HEK293 (cell line): Measurements from ENCODE around the gene CREB5.

Experiments
- CTCF ChIA-PET: fragments of 350-600 bp; formaldehyde crosslinking; extraction: SDS; loops from one replicate; lab custom pipeline; 2021; ENCODE audit warnings: antibody characterized with exemption; lab: Yijun Ruan, JAX
- POLR2A ChIA-PET: fragments of 300-600 bp; formaldehyde crosslinking; extraction: SDS; loops from one replicate; lab custom pipeline; 2020; ENCODE audit warnings: antibody characterized with exemption, inconsistent platforms; lab: Yijun Ruan, JAX
- H3K27ac ChIP-seq: fragments of 200-500 bp; sonication (Bioruptor generic); 2 replicates; pipeline ENCODE4 v1.5.1; 2014; ENCODE audit warnings: low read depth, low read length, control low read depth, inconsistent platforms; ENCODE audit errors: extremely low read depth
- H3K36me3 ChIP-seq, 2 experiments: fragments of 200-500 bp in 1 of 2; sonication (Bioruptor generic) in 1 of 2; 1 replicate in 1 of 2; 2 replicates in 1 of 2; pipeline ENCODE4 v1.5.1; 2014 to 2017; ENCODE audit warnings: inconsistent platforms in 2 of 2, low read length in 2 of 2; ENCODE audit not compliant: control insufficient read depth in 2 of 2, insufficient read depth in 1 of 2
- H3K4me1 ChIP-seq: fragments of 200-500 bp; sonication (Bioruptor generic); 2 replicates; pipeline ENCODE4 v1.5.1; 2014; ENCODE audit warnings: mild to moderate bottlenecking, low read length, inconsistent platforms; ENCODE audit not compliant: control insufficient read depth, insufficient read depth
- H3K4me3 ChIP-seq: 2 replicates; pipeline ENCODE4 v1.5.1; 2011; ENCODE audit warnings: low read depth, mild to moderate bottlenecking, control low read depth, low read length, moderate library complexity
- H3K9me3 ChIP-seq: fragments of 200-500 bp; sonication (Bioruptor generic); 2 replicates; pipeline ENCODE4 v1.5.1; 2014; ENCODE audit warnings: low read depth, low read length, inconsistent platforms; ENCODE audit not compliant: control insufficient read depth, insufficient read depth
- GLI2 ChIP-seq: fragments of 450-650 bp; formaldehyde crosslinking; IDR thresholded peaks from 2 replicates; pipeline ENCODE4; 2017; ENCODE audit warnings: missing biosample characterization, missing genetic modification characterization, low read depth, borderline replicate concordance
- HOXA7 ChIP-seq: sonication (generic); formaldehyde crosslinking; IDR thresholded peaks from 2 replicates; pipeline ENCODE4 v1.8.1; 2022; ENCODE audit warnings: missing genetic modification reagents, borderline replicate concordance
- MYNN ChIP-seq: fragments of 450-650 bp; formaldehyde crosslinking; IDR thresholded peaks from 2 replicates; pipeline ENCODE4 v1.5.1; 2016; ENCODE audit warnings: missing biosample characterization, missing genetic modification characterization, borderline replicate concordance
- OSR2 ChIP-seq: fragments of 450-650 bp; formaldehyde crosslinking; IDR thresholded peaks from 2 replicates; pipeline ENCODE4 v1.5.1; 2016; ENCODE audit warnings: missing biosample characterization, missing genetic modification characterization
- TRIM28 ChIP-seq: IDR thresholded peaks from 2 replicates; pipeline ENCODE4 v1.6.1; 2011; ENCODE audit warnings: low read length, control low read depth, borderline replicate concordance
- ZBTB20 ChIP-seq: fragments of 450-650 bp; formaldehyde crosslinking; IDR thresholded peaks from 2 replicates; pipeline ENCODE4 v1.5.1; 2016; ENCODE audit warnings: missing biosample characterization, missing genetic modification characterization
- ZBTB6 ChIP-seq: fragments of 450-650 bp; formaldehyde crosslinking; IDR thresholded peaks from 2 replicates; pipeline ENCODE4 v1.5.1; 2017; ENCODE audit warnings: missing biosample characterization, missing genetic modification characterization
- ZFP41 ChIP-seq: fragments of 450-650 bp; formaldehyde crosslinking; IDR thresholded peaks from 2 replicates; pipeline ENCODE4 v1.5.1; 2016; ENCODE audit warnings: missing biosample characterization, missing genetic modification characterization, borderline replicate concordance
- ZIC2 ChIP-seq: fragments of 450-650 bp; formaldehyde crosslinking; IDR thresholded peaks from 2 replicates; pipeline ENCODE4 v1.5.1; 2016; ENCODE audit warnings: missing biosample characterization, missing genetic modification characterization
- ZNF114 ChIP-seq: fragments of 450-650 bp; formaldehyde crosslinking; IDR thresholded peaks from 2 replicates; pipeline ENCODE4 v1.5.0; 2017; ENCODE audit warnings: missing biosample characterization, missing genetic modification characterization
- ZNF121 ChIP-seq: fragments of 450-650 bp; formaldehyde crosslinking; IDR thresholded peaks from 2 replicates; pipeline ENCODE4 v1.5.1; 2016; ENCODE audit warnings: missing biosample characterization, missing genetic modification characterization
- ZNF19 ChIP-seq: fragments of 450-650 bp; formaldehyde crosslinking; IDR thresholded peaks from 2 replicates; pipeline ENCODE4; 2016; ENCODE audit warnings: missing biosample characterization, missing genetic modification characterization, low read depth
- ZNF221 ChIP-seq: fragments of 450-650 bp; formaldehyde crosslinking; IDR thresholded peaks from 2 replicates; pipeline ENCODE4 v1.5.1; 2017; ENCODE audit warnings: missing biosample characterization, missing genetic modification characterization, borderline replicate concordance
- ZNF239 ChIP-seq: fragments of 450-650 bp; formaldehyde crosslinking; IDR thresholded peaks from 2 replicates; pipeline ENCODE4 v1.5.1; 2016; ENCODE audit warnings: missing biosample characterization, missing genetic modification characterization
- ZNF292 ChIP-seq: fragments of 450-650 bp; formaldehyde crosslinking; IDR thresholded peaks from 2 replicates; pipeline ENCODE4 v1.5.1; 2016; ENCODE audit warnings: low read depth, missing biosample characterization, missing genetic modification characterization, borderline replicate concordance
- ZNF416 ChIP-seq: fragments of 450-650 bp; formaldehyde crosslinking; IDR thresholded peaks from 2 replicates; pipeline ENCODE4 v1.5.1; 2016; ENCODE audit warnings: missing biosample characterization, missing genetic modification characterization
- ZNF423 ChIP-seq: fragments of 450-650 bp; formaldehyde crosslinking; IDR thresholded peaks from 2 replicates; pipeline ENCODE4 v1.5.1; 2016; ENCODE audit warnings: missing biosample characterization, missing genetic modification characterization
- ZNF521 ChIP-seq: fragments of 450-650 bp; formaldehyde crosslinking; IDR thresholded peaks from 2 replicates; pipeline ENCODE4 v1.5.1; 2017; ENCODE audit warnings: missing biosample characterization, mild to moderate bottlenecking, missing genetic modification characterization
- ZNF561 ChIP-seq: fragments of 450-650 bp; IDR thresholded peaks from 2 replicates; pipeline ENCODE4 v1.5.1; 2018; ENCODE audit warnings: missing biosample characterization, missing genetic modification characterization, borderline replicate concordance
- ZNF610 ChIP-seq: fragments of 450-650 bp; formaldehyde crosslinking; IDR thresholded peaks from 2 replicates; pipeline ENCODE4 v1.5.1; 2016; ENCODE audit warnings: missing biosample characterization, missing genetic modification characterization, borderline replicate concordance
- ZNF670 ChIP-seq: fragments of 450-650 bp; formaldehyde crosslinking; IDR thresholded peaks from 2 replicates; pipeline ENCODE4 v1.5.1; 2016; ENCODE audit warnings: missing biosample characterization, missing genetic modification characterization, low read depth
- ZNF677 ChIP-seq: fragments of 450-650 bp; IDR thresholded peaks from 2 replicates; pipeline ENCODE4 v1.5.0; 2018; ENCODE audit warnings: missing biosample characterization, mild to moderate bottlenecking, missing genetic modification characterization, moderate library complexity
- ZNF707 ChIP-seq: fragments of 450-650 bp; formaldehyde crosslinking; IDR thresholded peaks from 2 replicates; pipeline ENCODE4 v1.5.1; 2016; ENCODE audit warnings: missing biosample characterization, missing genetic modification characterization
- ZNF76 ChIP-seq: fragments of 450-650 bp; formaldehyde crosslinking; IDR thresholded peaks from 2 replicates; pipeline ENCODE4; 2016; ENCODE audit warnings: low read depth, missing biosample characterization, missing genetic modification characterization, borderline replicate concordance
- ZNF843 ChIP-seq: fragments of 450-650 bp; formaldehyde crosslinking; IDR thresholded peaks from 2 replicates; pipeline ENCODE4 v1.5.1; 2016; ENCODE audit warnings: missing biosample characterization, missing genetic modification characterization
- ZXDB ChIP-seq: fragments of 450-650 bp; formaldehyde crosslinking; IDR thresholded peaks from 2 replicates; pipeline ENCODE4 v1.5.1; 2016; ENCODE audit warnings: missing biosample characterization, missing genetic modification characterization
- TF ChIP-seq, protein P1 (sequence below): fragments of 450-650 bp; formaldehyde crosslinking; IDR thresholded peaks from 2 replicates; pipeline ENCODE4 v1.5.1; 2016; ENCODE audit warnings: missing biosample characterization, missing genetic modification characterization, borderline replicate concordance

Gene CREB5

GRCh38 chr7:28708033-28708951 is 296.0 kb downstream of the CREB5 start (continued):
- peak; percentile 42; the same call in 1 of the 2 replicates for TF ChIP-seq ZNF76 (tag by site-specific recombination)
- TF ChIP-seq OSR2: 0 out of 2 replicates have a peak, but pooled peaks have one; percentile 6
- 0 out of 2 replicates have a peak, but pooled peaks have one; percentile 45 for TF ChIP-seq MYNN (tag by site-specific recombination)
- no peak for TF ChIP-seq ZNF121 (tag by site-specific recombination)
- TF ChIP-seq ZIC2 (tag by site-specific recombination): peak; percentile 29; the same call in 1 of the 2 replicates
- TF ChIP-seq ZNF707 (tag by site-specific recombination): no peak
- TF ChIP-seq ZNF423: 0 out of 2 replicates have a peak, but pooled peaks have one; percentile 17
- TF ChIP-seq ZNF19 (tag by site-specific recombination): no peak
- TF ChIP-seq ZNF114 (tag by site-specific recombination): no peak
- no peak for TF ChIP-seq HOXA7 (CRISPR knock-in tag)
- TF ChIP-seq TRIM28: peak; percentile 20; the same call in 1 of the 2 replicates
- TF ChIP-seq ZBTB20 (tag by site-specific recombination): peak; percentile 75
- TF ChIP-seq, all 188 proteins: peak for 23

GRCh38 chr7:28709748-28710147 is 297.4 kb downstream of the CREB5 start:
- H3K9me3 ChIP-seq: no peaks in the 10 kb centered on the region
- TF ChIP-seq ZBTB6 (tag by site-specific recombination) (no peak), GLI2 (tag by site-specific recombination) (no peak), ZNF292 (tag by site-specific recombination) (no peak), ZNF670 (tag by site-specific recombination) (no peak), ZNF677 (tag by site-specific recombination) (no peak), ZNF239 (tag by site-specific recombination) (no peak), ZNF221 (tag by site-specific recombination) (no peak)
- H3K27ac ChIP-seq: no peak overlapping the region
- no peaks in the 10 kb centered on the region for H3K36me3 ChIP-seq
- peaks cover 31% of the 10 kb centered on the region for H3K4me1 ChIP-seq
- POLR2A ChIA-PET: no interaction called here
- H3K4me3 ChIP-seq: no peak overlapping the region
- CTCF ChIA-PET: interaction anchor here (0.7 kb wide), 1 partner anchor 11 kb away, joined by 3 read pairs; no protein-coding TSS in a partner anchor

DNA sequence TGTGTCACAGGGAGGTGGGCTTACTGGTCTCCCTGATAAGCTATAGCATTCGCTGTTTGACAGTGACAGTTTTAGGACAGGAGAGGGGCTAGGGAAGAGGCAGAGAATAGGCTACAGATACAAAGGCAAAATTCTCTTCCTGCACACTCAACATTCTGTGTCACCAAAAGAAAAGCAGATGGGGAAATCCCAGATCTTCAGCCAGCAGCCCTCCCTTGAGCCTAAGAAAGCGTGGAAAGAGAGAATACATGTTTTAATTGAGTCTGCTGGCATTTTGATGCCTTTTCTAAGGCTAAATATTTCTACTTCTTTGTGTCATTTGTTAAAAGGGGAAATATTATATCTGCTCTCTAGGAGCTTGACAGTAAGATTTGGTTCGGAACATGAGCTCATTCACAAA is 298.8 kb downstream of the CREB5 start:
- Histone ChIP-seq H3K4me3 (no peak overlapping the region), H3K4me1 (peaks cover 32% of the 10 kb centered on the region), H3K36me3 (no peaks in the 10 kb centered on the region), H3K27ac (no peak overlapping the region), H3K9me3 (no peaks in the 10 kb centered on the region)
- CTCF ChIA-PET: interaction anchor here (0.7 kb wide), 1 partner anchor 119 kb away, joined by 3 read pairs; no protein-coding TSS in a partner anchor
- POLR2A ChIA-PET: no interaction called here
- TF ChIP-seq ZNF843 (no peak), ZFP41 (no peak), ZNF521 (no peak), ZNF610 (tag by site-specific recombination) (no peak), ZXDB (tag by site-specific recombination) (no peak), ZNF561 (no peak), ZNF416 (tag by site-specific recombination) (no peak)
- TF ChIP-seq, protein P1, sequence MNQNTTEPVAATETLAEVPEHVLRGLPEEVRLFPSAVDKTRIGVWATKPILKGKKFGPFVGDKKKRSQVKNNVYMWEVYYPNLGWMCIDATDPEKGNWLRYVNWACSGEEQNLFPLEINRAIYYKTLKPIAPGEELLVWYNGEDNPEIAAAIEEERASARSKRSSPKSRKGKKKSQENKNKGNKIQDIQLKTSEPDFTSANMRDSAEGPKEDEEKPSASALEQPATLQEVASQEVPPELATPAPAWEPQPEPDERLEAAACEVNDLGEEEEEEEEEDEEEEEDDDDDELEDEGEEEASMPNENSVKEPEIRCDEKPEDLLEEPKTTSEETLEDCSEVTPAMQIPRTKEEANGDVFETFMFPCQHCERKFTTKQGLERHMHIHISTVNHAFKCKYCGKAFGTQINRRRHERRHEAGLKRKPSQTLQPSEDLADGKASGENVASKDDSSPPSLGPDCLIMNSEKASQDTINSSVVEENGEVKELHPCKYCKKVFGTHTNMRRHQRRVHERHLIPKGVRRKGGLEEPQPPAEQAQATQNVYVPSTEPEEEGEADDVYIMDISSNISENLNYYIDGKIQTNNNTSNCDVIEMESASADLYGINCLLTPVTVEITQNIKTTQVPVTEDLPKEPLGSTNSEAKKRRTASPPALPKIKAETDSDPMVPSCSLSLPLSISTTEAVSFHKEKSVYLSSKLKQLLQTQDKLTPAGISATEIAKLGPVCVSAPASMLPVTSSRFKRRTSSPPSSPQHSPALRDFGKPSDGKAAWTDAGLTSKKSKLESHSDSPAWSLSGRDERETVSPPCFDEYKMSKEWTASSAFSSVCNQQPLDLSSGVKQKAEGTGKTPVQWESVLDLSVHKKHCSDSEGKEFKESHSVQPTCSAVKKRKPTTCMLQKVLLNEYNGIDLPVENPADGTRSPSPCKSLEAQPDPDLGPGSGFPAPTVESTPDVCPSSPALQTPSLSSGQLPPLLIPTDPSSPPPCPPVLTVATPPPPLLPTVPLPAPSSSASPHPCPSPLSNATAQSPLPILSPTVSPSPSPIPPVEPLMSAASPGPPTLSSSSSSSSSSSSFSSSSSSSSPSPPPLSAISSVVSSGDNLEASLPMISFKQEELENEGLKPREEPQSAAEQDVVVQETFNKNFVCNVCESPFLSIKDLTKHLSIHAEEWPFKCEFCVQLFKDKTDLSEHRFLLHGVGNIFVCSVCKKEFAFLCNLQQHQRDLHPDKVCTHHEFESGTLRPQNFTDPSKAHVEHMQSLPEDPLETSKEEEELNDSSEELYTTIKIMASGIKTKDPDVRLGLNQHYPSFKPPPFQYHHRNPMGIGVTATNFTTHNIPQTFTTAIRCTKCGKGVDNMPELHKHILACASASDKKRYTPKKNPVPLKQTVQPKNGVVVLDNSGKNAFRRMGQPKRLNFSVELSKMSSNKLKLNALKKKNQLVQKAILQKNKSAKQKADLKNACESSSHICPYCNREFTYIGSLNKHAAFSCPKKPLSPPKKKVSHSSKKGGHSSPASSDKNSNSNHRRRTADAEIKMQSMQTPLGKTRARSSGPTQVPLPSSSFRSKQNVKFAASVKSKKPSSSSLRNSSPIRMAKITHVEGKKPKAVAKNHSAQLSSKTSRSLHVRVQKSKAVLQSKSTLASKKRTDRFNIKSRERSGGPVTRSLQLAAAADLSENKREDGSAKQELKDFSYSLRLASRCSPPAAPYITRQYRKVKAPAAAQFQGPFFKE (tag by site-specific recombination): no peak
